T-helper 2 cell treated with Interferon-gamma antibody and Interleukin-4, amounts not matched to agents 100 ng/mL and 5 ng/mL, for 36 hours (primary cell): ENCODE data around the gene FUT3. TPM values are rescaled to one million over a fixed set of nuclear protein-coding genes. Genes with fewer than 3 reads are reported as not detected.
"Not testable (repeated sequence)": the region's sequence is repeated elsewhere in the genome, so short reads cannot be mapped to it uniquely, and the experiment has no call there.

Experiments used
- intact Hi-C: fragments of 100-400 bp; cut with micrococcal nuclease; formaldehyde crosslinking; loops from one replicate; pipeline ENCODE4 v1.15.1; 2023
- total RNA-seq: library from RNA; stranded (reverse); gene quantifications from 2 replicates; pipeline ENCODE4 v1.2.3, GENCODE V29; 2022

Gene FUT3
- total RNA-seq, 1 donor from 2014 or later = not detected

- intact Hi-C loops = not testable (repeated sequence)
Observed at GRCh38 chr19:5848621-5849020, 2.6 kb downstream of the FUT3 start.

DNA sequence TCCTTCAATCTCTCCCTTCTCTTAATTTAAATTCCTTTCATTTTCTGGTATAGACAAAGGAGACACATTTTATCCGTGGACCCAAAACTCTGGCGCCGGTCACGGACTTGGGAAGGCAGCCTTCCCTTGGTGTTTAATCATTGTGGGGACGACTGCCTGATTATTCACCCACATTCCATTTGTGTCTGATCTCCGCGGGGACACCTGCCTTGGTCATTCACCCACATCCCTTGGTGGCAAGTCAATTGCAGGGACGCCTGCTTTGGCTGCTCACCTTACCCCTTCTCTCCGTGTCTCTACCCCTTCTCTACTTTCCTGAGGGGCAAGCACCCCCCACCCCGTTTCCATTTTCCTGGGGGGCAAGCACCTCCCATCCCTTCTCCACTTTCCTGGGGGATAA is 3.4 kb downstream of the FUT3 start:
- intact Hi-C loops = not testable (repeated sequence)

DNA sequence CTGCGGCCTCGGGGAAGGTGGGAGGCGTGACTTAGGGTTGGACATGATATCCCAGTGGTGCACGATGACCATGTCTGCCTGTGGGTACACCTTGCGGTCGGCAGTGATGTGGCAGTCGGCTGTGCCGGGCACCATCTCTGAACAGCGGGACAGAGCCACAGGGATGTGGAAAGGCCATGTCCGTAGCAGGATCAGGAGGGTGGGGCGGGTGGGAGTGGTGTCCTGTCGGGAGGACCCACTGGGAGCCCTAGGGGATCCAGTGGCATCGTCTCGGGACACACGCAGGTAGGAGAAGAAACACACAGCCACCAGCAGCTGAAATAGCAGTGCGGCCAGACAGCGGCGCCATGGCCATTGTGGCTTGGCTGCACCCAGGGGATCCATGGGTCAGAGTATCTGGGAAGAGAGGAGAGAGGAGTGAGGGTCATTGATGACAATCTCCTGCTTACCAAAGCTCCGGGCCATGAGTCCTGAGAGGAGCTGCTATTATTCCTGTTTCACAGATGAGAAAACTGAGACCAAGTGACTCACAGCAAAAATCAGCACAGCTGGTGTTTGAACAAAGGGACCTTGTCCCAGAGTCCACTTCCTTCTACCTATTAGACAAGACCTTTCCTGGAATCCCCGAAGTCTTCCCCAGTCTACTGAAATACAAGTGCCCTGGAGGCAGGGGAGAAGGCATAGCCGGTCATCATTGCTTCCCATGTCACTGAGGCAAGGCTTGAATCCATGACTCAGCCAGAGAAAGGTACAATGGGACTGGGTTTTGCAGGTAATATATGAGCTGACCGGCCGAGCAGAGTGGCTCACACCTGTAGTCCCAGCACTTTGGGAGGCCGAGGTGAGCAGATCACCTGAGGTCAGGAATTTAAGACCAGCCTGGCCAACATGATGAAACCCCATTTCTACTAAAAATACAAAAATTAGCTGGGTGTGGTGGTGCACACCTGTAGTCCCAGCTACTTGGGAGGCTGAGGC is 6.5 kb downstream of the FUT3 start:
- intact Hi-C loops = no loop called here

DNA sequence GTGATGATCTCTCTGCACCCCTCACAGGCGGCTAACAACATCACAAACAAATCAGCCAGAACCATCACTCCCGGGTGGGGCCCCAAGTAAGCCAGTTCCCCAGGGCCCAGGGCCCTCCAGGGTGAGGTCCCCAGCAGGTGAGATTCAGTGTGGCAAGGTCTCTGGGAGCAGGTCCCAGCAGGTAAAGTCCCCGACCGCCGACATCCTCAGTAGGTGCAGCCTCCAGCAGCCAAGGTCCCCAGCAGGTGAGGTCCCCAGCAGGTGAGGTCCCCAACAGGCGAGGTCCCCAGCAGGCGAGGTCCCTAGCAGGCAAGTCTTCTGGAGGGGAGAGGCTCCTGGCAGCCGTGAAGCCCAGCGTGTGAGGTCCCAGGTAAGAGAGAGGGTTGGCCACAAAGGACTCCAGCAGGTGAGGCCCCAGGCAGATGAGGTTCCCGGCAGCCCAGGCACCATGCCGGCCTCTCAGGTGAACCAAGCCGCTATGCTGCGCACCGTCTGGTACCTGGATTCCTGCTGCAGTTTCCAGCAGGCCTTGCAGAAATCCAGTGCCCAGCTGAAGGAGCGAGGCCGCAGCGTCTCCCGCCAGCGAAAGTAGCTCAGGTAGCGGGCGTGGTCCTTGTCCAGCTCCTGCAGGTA is 7.8 kb downstream of the FUT3 start:
- intact Hi-C loops = no loop called here

GRCh38 chr19:5841735-5842111 is 9.5 kb downstream of the FUT3 start:
- intact Hi-C loops = not testable (repeated sequence)

DNA sequence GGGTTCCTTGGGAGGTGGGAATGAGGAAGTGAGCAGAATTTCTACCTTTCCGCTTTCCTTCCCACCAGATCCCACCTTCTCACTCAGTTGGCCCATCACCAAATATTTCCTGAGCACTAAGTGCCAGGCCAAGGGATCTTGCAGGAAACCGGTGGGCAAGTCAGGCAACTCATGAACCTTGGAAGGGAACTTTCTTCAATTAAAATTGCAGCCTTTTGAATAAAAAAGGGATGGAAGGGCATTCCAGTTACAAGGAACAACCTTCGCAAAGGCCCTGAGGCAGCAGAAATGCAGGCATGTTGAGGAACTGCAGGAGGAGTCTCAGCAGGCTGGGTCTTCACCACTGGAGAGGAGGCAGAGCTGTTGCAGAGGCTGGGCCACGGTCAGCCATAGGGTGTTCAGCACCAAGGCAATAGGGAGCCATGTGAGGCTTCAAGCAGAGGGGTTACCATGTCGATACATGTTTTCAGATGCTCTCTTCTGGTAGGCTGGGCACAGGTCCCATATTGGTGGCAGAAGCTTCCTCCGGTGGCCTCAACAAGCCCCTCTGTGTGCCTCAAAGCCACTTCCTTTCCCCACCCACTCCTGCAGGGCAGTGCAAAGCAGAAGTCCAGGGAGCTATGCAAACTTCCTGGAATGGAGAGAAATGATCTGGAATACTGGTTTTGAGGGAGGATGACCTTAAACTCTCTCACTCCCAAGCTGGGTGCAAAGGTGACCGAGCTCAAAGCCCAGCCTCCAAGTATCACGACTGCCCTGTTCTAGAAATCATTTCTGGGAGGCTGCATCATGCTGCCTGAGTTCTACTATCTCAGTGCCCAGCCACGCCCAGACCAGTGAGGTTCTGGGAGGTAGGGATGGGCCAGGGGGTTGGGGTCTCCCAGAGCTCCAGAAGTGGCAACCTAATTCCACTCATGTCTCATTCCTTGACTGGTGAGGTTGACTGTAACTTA is 11.9 kb downstream of the FUT3 start, which contains the start of gene FUT6:
TSS of gene FUT6 (minus strand) at position 638 of the 953 bp plus-strand sequence. CDS start 7,135 bp downstream, outside the sequence.
- intact Hi-C loops = no loop called here

DNA sequence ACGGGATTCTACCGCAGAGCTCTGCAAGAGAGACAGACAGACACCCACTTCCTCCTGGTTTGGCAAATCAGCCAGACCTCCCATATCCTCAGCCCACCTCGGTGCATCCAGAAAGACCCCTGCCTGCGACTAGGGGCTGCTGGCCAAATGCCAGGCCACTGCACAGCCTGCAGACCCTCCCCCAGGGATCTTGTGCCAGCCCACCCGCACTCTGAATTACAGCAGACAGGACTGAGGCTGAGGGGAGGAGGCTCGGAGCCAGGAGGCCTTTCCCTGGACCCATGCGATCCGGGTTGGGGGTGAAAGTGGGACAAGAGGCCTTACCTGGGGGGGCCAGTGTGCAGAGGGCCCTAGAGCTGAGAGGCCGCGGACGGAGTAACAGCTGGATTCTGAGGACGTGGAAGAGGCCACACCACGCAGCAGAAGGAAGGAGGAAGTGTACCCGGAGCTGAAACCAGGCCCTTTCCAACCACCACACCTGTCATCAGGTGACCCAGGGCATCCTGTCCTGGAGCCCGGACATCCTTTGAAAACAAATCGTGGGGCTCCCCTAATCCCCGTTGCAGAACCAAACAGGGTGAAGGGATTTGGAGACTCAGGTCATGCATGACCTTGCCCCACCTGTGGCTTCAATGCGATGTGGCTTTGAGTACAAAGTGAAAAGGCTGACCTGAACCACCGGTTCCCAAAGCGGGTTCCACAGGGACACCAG is 12.7 kb downstream of the FUT3 start:
- intact Hi-C loops = no loop called here

DNA sequence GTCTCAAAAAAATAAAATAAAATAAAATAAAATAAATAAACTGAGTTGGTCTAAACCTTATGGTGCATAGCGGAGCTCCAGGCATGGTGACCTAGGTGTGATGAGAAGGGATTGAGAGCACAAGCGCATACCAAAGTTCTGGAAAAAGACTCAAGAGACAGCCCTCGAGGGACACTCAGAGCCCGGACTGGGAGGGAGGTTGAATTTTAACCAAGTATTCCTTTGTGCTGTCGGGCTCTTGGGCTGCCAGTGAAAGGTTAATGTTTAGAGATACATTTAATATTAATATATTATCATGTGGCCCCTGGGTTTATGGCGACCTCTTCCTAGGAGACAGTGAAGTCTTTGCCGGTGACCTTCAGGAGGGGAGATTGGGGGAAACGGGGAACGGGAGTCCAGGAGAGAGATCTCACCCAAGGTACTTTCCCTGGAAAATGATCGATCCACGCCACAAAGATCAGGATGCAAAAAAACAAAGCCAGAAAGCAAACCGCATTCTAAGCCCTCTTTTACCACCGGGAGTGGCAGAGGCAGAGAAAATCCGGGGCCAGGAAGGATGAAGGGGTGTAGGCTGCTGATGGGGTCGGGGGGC is 13.4 kb downstream of the FUT3 start:
- intact Hi-C loops = no loop called here

- intact Hi-C loops = no loop called here
Observed at GRCh38 chr19:5832527-5833216, 18.6 kb downstream of the FUT3 start.

GRCh38 chr19:5832061-5832460 is 19.2 kb downstream of the FUT3 start:
- intact Hi-C loops = no loop called here

DNA sequence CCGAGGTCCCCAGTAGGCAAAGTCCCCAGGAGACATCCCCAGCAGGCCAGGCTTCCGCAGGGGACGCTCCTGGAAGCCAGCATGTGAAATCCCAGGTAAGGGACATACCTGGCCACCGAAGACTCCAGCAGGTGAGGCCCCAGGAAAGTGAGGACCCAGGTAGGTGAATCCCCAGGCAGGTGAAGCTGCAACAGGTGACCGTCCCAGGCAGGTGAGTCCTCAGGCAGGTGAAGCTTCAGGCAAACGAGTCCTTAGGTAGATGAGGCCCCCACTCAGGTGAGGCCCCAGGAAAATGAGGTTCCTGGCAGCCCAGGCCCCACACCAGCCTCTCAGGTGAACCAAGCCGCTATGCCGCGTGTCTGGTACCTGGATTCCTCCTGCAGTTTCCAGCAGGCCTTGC is 20.1 kb downstream of the FUT3 start:
- intact Hi-C loops = no loop called here

DNA sequence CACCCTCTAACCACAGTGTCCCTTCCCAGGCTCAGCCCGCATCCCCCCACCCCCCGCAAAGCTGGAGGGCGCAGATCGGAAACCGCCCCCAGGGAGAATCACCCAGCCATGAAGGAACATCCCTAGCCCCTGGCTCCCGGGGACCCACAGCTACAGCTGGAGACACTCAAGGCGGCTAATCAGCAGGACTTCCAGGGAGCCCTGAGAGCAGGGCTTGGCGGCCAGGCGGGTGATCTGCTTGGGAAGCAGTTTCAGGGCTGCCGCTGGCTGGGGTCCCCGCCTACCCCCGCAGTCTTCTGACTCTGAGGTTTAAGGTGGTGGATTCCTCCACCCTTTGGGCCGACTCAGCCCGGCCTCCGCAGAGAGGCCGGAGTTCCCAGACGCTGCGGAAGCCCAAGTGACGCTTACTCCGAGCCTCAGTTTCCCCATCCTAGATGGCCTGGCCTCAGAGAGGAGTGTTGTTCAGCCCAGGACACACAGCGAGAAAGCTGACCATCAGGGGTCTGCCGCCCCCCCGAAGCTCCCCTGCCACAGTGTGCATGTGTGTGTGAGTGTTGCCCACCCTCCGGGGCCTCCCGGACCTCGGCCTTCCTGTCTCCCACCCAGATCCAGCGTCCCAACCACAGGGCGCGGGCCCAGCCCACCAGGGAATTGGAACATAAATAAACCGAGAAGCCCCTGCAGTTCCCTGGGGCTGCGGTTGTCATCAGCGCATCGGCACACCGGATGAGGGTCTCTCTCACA is 21.5 kb downstream of the FUT3 start:
- intact Hi-C loops = loop anchor here (2.0 kb wide), 1 partner anchor 149 kb away; the partner anchor contains the start of gene RANBP3

- intact Hi-C loops = loop anchor here (1.0 to 2.0 kb wide), 5 partner anchors 25 to 150 kb away; partner anchors contain the start of genes CATSPERD, LONP1, RANBP3 and VMAC
Observed at GRCh38 chr19:5828661-5829566, 22.3 kb downstream of the FUT3 start.

DNA sequence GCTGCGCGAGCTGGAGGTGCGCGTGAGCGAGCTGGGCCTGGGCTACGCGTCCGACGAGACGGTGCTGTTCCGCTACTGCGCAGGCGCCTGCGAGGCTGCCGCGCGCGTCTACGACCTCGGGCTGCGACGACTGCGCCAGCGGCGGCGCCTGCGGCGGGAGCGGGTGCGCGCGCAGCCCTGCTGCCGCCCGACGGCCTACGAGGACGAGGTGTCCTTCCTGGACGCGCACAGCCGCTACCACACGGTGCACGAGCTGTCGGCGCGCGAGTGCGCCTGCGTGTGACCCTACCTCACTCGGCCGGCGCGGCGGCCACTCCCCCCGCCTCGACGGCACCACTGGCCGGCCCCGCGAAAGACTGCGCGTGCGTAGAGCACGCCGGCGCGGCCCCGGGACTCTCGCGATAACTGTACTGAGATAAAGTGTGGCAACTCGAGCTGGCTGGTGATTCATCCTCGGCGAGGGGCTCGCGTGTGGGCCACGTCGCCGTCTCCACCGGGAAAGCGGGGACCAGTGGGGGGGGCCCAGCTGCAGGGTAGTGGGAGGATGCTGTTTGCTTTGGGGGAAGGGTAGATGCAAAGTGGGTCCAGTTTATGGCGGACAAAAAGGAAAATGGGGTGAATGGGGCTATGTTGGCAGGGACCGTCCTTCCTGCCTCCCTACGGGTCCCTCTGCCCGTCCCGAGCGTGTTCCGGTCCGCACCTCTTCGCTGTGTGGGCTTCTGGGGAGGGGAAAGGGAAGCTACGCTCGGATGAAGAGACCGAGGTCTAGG is 23.2 kb downstream of the FUT3 start:
- intact Hi-C loops = loop anchor here (1.0 to 2.0 kb wide), 5 partner anchors 24 to 151 kb away; partner anchors contain the start of genes CATSPERD, LONP1, RANBP3 and VMAC

DNA sequence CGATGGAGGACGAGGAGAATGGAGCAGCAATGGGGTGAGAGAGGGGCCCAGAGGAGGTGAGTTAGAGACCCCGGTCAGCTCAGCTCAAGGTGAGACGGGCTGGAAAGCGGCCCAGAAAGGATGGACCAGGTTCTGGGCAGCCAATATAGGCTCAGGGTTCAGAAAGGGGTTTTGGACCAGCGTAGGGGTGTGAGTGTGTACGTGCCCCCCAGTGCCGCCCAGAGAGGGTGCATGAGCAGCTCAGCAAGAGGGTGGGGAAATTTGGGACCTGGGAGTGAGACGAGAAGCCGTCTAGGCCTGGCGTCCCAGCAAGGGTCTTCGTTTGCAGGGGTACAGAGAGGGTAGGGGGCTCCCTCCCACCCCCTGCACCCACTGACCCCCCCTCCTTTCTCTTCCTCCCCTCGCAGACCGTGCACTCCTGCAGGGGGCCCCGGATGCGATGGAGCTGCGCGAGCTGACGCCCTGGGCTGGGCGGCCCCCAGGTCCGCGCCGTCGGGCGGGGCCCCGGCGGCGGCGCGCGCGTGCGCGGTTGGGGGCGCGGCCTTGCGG is 23.8 kb downstream of the FUT3 start:
- intact Hi-C loops = no loop called here

GRCh38 chr19:5826531-5827341 is 24.5 kb downstream of the FUT3 start:
- intact Hi-C loops = no loop called here
